HFF-Myc (cell line): ENCODE data around the gene AUH.

Experiments
- DNase-seq: peaks from one replicate; pipeline ENCODE4 v3.0.0-alpha.2; 2011; ENCODE audit warnings: low read depth; ENCODE audit errors: extremely low read depth
- H3K4me3 ChIP-seq: replicated peaks from 2 replicates; pipeline ENCODE4 v1.5.1; 2011; ENCODE audit warnings: low read depth, mild to moderate bottlenecking, control low read depth, low read length
- TF ChIP-seq, protein P1 (sequence below): IDR thresholded peaks from 2 replicates; pipeline ENCODE4 v1.5.1; 2012; ENCODE audit warnings: mild to moderate bottlenecking, low read depth, low read length, control low read depth; ENCODE audit errors: missing control alignments

Gene AUH

DNA sequence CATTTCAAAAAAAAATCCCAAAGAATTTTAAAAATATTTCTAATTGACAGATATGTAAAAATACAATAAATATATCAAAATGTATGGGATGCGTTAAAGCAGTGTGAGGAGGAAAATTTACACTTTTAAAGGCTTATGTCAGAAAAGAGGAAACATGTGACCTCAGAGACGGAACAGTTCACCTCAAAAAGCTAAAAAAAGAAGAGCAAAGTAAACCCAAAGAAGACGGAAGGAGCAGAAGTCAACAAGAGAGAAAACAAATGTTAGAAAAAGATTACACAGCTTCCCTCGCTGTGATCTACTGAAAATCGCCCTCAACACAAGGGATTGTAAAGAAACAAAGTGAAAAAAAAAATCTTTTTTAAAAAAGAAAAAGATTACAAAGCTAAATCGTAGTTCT is 186.9 kb downstream of the AUH start:
- TF ChIP-seq, protein P1, sequence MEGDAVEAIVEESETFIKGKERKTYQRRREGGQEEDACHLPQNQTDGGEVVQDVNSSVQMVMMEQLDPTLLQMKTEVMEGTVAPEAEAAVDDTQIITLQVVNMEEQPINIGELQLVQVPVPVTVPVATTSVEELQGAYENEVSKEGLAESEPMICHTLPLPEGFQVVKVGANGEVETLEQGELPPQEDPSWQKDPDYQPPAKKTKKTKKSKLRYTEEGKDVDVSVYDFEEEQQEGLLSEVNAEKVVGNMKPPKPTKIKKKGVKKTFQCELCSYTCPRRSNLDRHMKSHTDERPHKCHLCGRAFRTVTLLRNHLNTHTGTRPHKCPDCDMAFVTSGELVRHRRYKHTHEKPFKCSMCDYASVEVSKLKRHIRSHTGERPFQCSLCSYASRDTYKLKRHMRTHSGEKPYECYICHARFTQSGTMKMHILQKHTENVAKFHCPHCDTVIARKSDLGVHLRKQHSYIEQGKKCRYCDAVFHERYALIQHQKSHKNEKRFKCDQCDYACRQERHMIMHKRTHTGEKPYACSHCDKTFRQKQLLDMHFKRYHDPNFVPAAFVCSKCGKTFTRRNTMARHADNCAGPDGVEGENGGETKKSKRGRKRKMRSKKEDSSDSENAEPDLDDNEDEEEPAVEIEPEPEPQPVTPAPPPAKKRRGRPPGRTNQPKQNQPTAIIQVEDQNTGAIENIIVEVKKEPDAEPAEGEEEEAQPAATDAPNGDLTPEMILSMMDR, result no peak
- no peak overlapping the region for H3K4me3 ChIP-seq
- DNase-seq, result no peak

GRCh38 chr9:91172329-91172728 is 189.4 kb downstream of the AUH start:
- H3K4me3 ChIP-seq, result no peak overlapping the region
- no peak for DNase-seq
- TF ChIP-seq, protein P1, result no peak

- TF ChIP-seq, protein P1, result no peak
- no peak for DNase-seq
- H3K4me3 ChIP-seq, result no peak overlapping the region
Measured at GRCh38 chr9:91170951-91171350, 190.8 kb downstream of the AUH start.

DNA sequence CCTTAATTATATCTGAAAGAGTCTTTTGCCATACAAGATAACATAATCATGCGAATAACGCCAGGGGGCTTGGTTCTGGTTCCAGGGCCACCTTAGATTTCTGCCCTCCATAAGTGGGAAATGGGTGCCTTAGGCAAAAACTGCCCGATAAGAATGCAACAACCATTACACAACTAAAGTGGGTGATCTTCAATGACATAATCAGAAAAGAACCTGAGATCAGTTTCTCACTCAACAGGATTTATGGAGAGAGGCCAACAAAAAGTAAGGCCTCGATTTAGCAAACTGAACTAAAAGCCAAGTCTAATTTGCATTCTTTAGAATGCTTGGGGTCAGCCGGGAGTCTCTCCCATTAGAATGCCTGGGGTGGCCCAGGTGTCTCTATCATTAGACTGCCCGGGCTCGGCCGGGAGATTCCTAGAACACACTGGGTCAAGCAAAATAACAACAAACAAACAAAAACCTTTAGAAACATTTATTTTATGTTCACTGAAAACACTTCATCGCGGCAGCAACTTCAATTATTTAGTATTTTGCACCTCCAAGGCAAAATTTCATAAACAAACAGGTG is 194.8 kb downstream of the AUH start:
- no peak for DNase-seq
- no peak overlapping the region for H3K4me3 ChIP-seq
- TF ChIP-seq, protein P1, result no peak

DNA sequence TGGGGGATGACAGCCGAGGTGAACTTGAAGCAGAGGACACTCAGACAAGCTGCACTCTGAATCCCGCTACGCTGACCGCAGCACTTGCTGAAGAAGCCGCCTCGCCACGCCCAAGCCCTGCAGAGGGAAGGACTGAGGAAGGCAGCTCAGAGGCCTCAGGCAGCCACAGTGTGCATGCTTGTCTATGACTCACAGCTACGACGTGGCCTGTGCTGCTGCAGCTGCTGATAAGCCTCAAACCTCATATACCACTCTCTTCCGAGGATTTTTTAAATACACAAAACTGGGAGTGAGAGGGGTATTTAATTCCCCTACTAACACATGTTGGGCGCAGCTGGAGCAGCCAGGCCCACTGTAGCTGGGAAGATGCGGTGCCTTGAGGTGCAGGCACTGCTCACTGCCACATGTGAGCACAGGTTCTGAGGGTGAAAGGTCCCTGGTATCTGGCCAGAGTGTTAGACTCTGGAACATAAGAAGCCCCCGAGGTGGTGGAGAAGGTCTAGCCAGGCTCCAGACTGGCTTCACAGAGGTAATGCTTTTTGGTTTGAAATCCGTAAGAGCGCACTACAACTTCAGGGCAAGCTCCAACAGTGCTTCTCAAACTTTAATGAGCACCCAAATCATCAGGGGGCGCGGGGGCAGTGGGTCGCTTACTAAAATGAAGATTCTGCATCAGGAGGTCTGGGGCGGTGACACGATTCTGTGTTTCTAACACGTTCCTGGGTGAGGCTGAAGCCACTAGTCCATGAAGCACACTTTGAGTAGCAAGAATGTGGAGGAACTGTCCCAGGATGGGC is 196.8 kb downstream of the AUH start:
- peak; percentile 92 for DNase-seq
- TF ChIP-seq, protein P1, result no peak
- H3K4me3 ChIP-seq, result no peak overlapping the region
